ENCODE measurements around the gene CTNND2. TPM values are rescaled to one million over a fixed set of nuclear protein-coding genes. Genes with fewer than 3 reads are reported as not detected.

The CTNND2 gene
- total RNA-seq, 1 donor from 2014 or later = 6.9 TPM

- no peak overlapping the region for H3K27ac ChIP-seq
- TF ChIP-seq, protein P1, sequence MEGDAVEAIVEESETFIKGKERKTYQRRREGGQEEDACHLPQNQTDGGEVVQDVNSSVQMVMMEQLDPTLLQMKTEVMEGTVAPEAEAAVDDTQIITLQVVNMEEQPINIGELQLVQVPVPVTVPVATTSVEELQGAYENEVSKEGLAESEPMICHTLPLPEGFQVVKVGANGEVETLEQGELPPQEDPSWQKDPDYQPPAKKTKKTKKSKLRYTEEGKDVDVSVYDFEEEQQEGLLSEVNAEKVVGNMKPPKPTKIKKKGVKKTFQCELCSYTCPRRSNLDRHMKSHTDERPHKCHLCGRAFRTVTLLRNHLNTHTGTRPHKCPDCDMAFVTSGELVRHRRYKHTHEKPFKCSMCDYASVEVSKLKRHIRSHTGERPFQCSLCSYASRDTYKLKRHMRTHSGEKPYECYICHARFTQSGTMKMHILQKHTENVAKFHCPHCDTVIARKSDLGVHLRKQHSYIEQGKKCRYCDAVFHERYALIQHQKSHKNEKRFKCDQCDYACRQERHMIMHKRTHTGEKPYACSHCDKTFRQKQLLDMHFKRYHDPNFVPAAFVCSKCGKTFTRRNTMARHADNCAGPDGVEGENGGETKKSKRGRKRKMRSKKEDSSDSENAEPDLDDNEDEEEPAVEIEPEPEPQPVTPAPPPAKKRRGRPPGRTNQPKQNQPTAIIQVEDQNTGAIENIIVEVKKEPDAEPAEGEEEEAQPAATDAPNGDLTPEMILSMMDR (IDR thresholded peaks at IDR 0.05) = no peak
- ATAC-seq = no peak
- H3K36me3 ChIP-seq = no peaks in the 10 kb centered on the region
- no peaks in the 10 kb centered on the region for H3K9me3 ChIP-seq
- no peaks in the 10 kb centered on the region for H3K27me3 ChIP-seq
- no peak overlapping the region for H3K4me3 ChIP-seq
- intact Hi-C loops (cut with DNase I) = no loop called here
- no peaks in the 10 kb centered on the region for H3K4me1 ChIP-seq
- DNase-seq = no peak
Measured at GRCh38 chr5:11510889-11511288, 393.4 kb downstream of the CTNND2 start.

GRCh38 chr5:11509793-11510192, 394.5 kb downstream of the CTNND2 start:
- H3K27me3 ChIP-seq = no peaks in the 10 kb centered on the region
- H3K4me3 ChIP-seq = no peak overlapping the region
- intact Hi-C loops (cut with DNase I) = no loop called here
- ATAC-seq = no peak
- no peak overlapping the region for H3K27ac ChIP-seq
- no peaks in the 10 kb centered on the region for H3K4me1 ChIP-seq
- TF ChIP-seq, protein P1 (IDR thresholded peaks at IDR 0.05) = no peak
- no peaks in the 10 kb centered on the region for H3K36me3 ChIP-seq
- no peaks in the 10 kb centered on the region for H3K9me3 ChIP-seq
- no peak for DNase-seq

GRCh38 chr5:11507156-11507910, 396.9 kb downstream of the CTNND2 start:
- Histone ChIP-seq H3K36me3 (no peaks in the 10 kb centered on the region), H3K4me3 (no peak overlapping the region), H3K4me1 (no peaks in the 10 kb centered on the region), H3K27me3 (no peaks in the 10 kb centered on the region), H3K9me3 (no peaks in the 10 kb centered on the region), H3K27ac (no peak overlapping the region)
- ATAC-seq (no peak), DNase-seq (no peak)
- TF ChIP-seq, protein P1 (IDR thresholded peaks at IDR 0.05) = no peak
- intact Hi-C loops (cut with DNase I) = no loop called here

GRCh38 chr5:11504886-11505193, 399.4 kb downstream of the CTNND2 start:
- no peak overlapping the region for H3K4me3 ChIP-seq
- no peaks in the 10 kb centered on the region for H3K36me3 ChIP-seq
- H3K27ac ChIP-seq = no peak overlapping the region
- intact Hi-C loops (cut with DNase I) = no loop called here
- ATAC-seq = no peak
- H3K9me3 ChIP-seq = no peaks in the 10 kb centered on the region
- no peaks in the 10 kb centered on the region for H3K4me1 ChIP-seq
- TF ChIP-seq, protein P1 (IDR thresholded peaks at IDR 0.05) = no peak
- no peaks in the 10 kb centered on the region for H3K27me3 ChIP-seq
- no peak for DNase-seq

GRCh38 chr5:11504065-11504885, 400.0 kb downstream of the CTNND2 start:
- H3K4me1 ChIP-seq = no peaks in the 10 kb centered on the region
- H3K9me3 ChIP-seq = no peaks in the 10 kb centered on the region
- TF ChIP-seq, protein P1 (IDR thresholded peaks at IDR 0.05) = no peak
- intact Hi-C loops (cut with DNase I) = no loop called here
- H3K27ac ChIP-seq = no peak overlapping the region
- no peak for ATAC-seq
- no peaks in the 10 kb centered on the region for H3K27me3 ChIP-seq
- no peaks in the 10 kb centered on the region for H3K36me3 ChIP-seq
- DNase-seq = no peak
- H3K4me3 ChIP-seq = no peak overlapping the region
